Right atrium auricular region (tissue), 2 donors: ENCODE data around the gene NCOA5. TPM values are rescaled to one million over a fixed set of nuclear protein-coding genes. Genes with fewer than 3 reads are reported as not detected.

ENCODE experiments used
- DNase-seq: peaks from one replicate; pipeline ENCODE4 v3.0.0-alpha.2; 2019; ENCODE audit warnings: low spot score
- H3K27ac ChIP-seq, 2 donors: fragments of 200-600 bp; sonication (generic); 1 replicate in 1 of 2; 2 replicates in 1 of 2; pipeline ENCODE4 v1.5.1; 2016 to 2019
- H3K27me3 ChIP-seq, 2 donors: fragments of 200-600 bp; sonication (generic); one replicate each; pipeline versions ENCODE4 v1.5.1 to v1.6.0; 2017 to 2019
- H3K36me3 ChIP-seq: fragments of 200-600 bp; sonication (generic); one replicate; pipeline ENCODE4 v1.5.1; 2016
- H3K4me1 ChIP-seq, 2 donors: fragments of 200-600 bp; sonication (generic); one replicate each; pipeline versions ENCODE4 v1.5.1 to v1.6.0; 2017 to 2019
- H3K4me3 ChIP-seq, 2 donors: fragments of 200-600 bp; sonication (generic); 1 replicate in 1 of 2; 2 replicates in 1 of 2; pipeline ENCODE4 v1.5.1; 2017 to 2019; ENCODE audit warnings: mild to moderate bottlenecking in 1 of 2, moderate library complexity in 1 of 2
- H3K9me3 ChIP-seq, 2 donors: fragments of 200-600 bp; sonication (generic); one replicate each; pipeline ENCODE4 v1.5.1; 2019
- CTCF ChIP-seq, 2 donors: fragments of 200-600 bp; sonication (generic); IDR thresholded peaks; one replicate each; pipeline ENCODE4 v1.5.1; 2019; ENCODE audit warnings: antibody characterized with exemption in 2 of 2
- total RNA-seq, 2 donors: library from RNA; depleted of rRNA; stranded (reverse); fragments of >200 nt; gene quantifications; one replicate each; pipeline ENCODE4 v1.1.0, GENCODE V29; 2016

NCOA5 gene
- total RNA-seq, 2 donors from 2014 or later, result 17.8 to 23.3 TPM

GRCh38 chr20:46077642-46078305 lies 12.0 kb downstream of the NCOA5 start:
- no peaks in the 10 kb centered on the region for H3K27me3 ChIP-seq
- peaks cover 0 to 18% of the 10 kb centered on the region in 2 donors for H3K4me1 ChIP-seq
- H3K4me3 ChIP-seq, result no peak overlapping the region
- DNase-seq, result no peak
- H3K9me3 ChIP-seq, result no peaks in the 10 kb centered on the region
- H3K27ac ChIP-seq, result no peak overlapping the region
- TF ChIP-seq CTCF (IDR thresholded peaks at IDR 0.05), result no peak
- H3K36me3 ChIP-seq, result peaks cover 46% of the 10 kb centered on the region

- Histone ChIP-seq H3K9me3 (no peaks in the 10 kb centered on the region), H3K4me1 (peaks cover 0 to 12% of the 10 kb centered on the region in 2 donors), H3K36me3 (peaks cover 46% of the 10 kb centered on the region), H3K4me3 (no peak overlapping the region), H3K27ac (no peak overlapping the region), H3K27me3 (no peaks in the 10 kb centered on the region)
- TF ChIP-seq CTCF (IDR thresholded peaks at IDR 0.05), result no peak
- DNase-seq, result no peak
Observed at GRCh38 chr20:46076806-46077205, 13.0 kb downstream of the NCOA5 start.

GRCh38 chr20:46074006-46074405 lies 15.8 kb downstream of the NCOA5 start:
- Histone ChIP-seq H3K4me3 (no peak overlapping the region), H3K27me3 (no peaks in the 10 kb centered on the region), H3K36me3 (peaks cover 49% of the 10 kb centered on the region), H3K9me3 (no peaks in the 10 kb centered on the region), H3K4me1 (peaks cover 0 to 8% of the 10 kb centered on the region in 2 donors), H3K27ac (no peak overlapping the region)
- TF ChIP-seq CTCF (IDR thresholded peaks at IDR 0.05), result no peak
- DNase-seq, result no peak

- no peak overlapping the region for H3K27ac ChIP-seq
- TF ChIP-seq CTCF (IDR thresholded peaks at IDR 0.05), result no peak
- peaks cover 48% of the 10 kb centered on the region for H3K36me3 ChIP-seq
Observed at GRCh38 chr20:46073443-46073842, 16.3 kb downstream of the NCOA5 start.

GRCh38 chr20:46073024-46073423 lies 16.7 kb downstream of the NCOA5 start:
- Histone ChIP-seq H3K4me3 (no peak overlapping the region), H3K36me3 (peaks cover 48% of the 10 kb centered on the region), H3K27ac (no peak overlapping the region), H3K9me3 (no peaks in the 10 kb centered on the region), H3K27me3 (no peaks in the 10 kb centered on the region), H3K4me1 (peaks cover 0 to 8% of the 10 kb centered on the region in 2 donors)
- no peak for DNase-seq
- no peak for TF ChIP-seq CTCF (IDR thresholded peaks at IDR 0.05)

More at GRCh38 chr20:46073443-46073842, 16.3 kb downstream of the NCOA5 start:
- Histone ChIP-seq H3K4me1 (peaks cover 0 to 8% of the 10 kb centered on the region in 2 donors), H3K4me3 (no peak overlapping the region), H3K9me3 (no peaks in the 10 kb centered on the region), H3K27me3 (no peaks in the 10 kb centered on the region)
- DNase-seq, result no peak

- no peak for TF ChIP-seq CTCF (IDR thresholded peaks at IDR 0.05)
- no peak for DNase-seq
- Histone ChIP-seq H3K4me3 (no peak overlapping the region), H3K9me3 (no peaks in the 10 kb centered on the region), H3K27me3 (no peaks in the 10 kb centered on the region), H3K4me1 (peaks cover 0 to 8% of the 10 kb centered on the region in 2 donors), H3K27ac (no peak overlapping the region), H3K36me3 (peaks cover 51% of the 10 kb centered on the region)
Observed at GRCh38 chr20:46071573-46071972, 18.2 kb downstream of the NCOA5 start.
